HTR-8/SVneo (cell line): ENCODE measurements around the gene NTRK1.
A peak's percentile ranks its signal among the peaks of the same experiment; 100 is the strongest.

Experiments used
- DNase-seq: peaks from one replicate; pipeline ENCODE4 v3.0.0; 2011; ENCODE audit warnings: low spot score, mixed read lengths; ENCODE audit not compliant: insufficient read length
- FAIRE-seq: peaks from 2 replicates; lab custom pipeline; 2011; peaks lifted over from hg19 to GRCh38; lab: Jason Lieb, UNC

Gene NTRK1

DNA sequence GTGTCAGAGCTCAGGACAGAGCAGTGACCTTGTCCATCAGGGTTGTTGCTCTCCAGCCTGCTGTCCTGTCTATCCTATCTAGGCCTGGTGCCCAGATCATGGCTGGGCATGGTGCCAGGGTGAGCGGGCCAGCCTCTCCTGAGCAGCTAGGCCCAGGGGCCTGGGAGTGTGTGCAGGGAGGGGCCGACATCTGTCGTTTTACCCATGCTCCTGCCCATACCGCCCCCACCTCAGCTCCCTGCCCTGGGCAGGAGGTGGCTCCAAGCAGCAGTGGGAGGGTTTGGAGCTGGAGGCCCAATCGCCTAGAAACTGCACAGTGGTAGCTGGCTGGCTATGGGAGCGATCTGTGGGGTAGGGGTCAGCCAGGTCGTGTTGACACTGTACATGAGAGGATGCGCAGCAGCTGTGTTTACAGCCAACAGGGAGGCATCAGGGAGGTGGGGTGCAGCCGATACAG, 8.2 kb upstream of the NTRK1 start:
- DNase-seq (peak; percentile 37), FAIRE-seq (no peak)

DNA sequence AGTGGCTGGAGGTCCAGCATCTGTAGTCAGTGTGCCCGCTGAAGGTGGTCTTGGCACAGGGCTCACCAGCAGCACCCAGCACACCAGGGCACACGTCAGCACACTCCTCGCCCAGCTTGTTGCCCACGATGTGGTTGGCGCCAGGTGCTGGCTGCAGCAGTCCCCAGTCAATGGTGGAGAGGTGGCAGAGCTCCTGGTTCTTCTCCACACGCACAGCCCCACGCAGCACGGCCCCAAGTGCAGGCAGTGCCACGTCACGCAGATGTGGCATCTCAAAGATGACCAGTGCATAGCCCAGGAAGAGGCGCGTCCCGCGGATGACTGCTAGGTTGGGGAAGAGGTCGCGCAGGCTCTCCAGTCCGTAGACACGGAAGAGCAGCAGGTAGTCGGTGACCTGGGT, 6.9 kb upstream of the NTRK1 start:
- FAIRE-seq (no peak), DNase-seq (no peak)

DNA sequence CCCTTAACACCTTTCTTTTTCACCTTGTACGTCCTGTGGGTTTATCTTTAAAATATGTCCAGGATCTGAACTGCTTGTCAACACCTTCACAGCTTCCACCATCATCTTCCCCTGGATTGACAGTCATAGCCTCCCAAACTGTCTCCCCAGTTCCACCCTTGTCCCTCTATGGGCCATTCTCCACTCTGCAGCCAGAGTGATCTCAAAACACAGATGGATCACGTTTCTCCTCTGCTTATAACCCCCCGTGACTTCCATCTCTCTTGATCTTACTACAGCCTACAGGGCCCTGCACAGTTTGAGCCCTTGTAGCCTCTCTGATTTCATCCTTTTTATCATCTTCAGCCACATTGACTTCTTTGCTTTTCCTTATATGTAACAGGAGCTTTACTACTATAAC, 6.0 kb upstream of the NTRK1 start:
- FAIRE-seq (no peak), DNase-seq (no peak)

DNA sequence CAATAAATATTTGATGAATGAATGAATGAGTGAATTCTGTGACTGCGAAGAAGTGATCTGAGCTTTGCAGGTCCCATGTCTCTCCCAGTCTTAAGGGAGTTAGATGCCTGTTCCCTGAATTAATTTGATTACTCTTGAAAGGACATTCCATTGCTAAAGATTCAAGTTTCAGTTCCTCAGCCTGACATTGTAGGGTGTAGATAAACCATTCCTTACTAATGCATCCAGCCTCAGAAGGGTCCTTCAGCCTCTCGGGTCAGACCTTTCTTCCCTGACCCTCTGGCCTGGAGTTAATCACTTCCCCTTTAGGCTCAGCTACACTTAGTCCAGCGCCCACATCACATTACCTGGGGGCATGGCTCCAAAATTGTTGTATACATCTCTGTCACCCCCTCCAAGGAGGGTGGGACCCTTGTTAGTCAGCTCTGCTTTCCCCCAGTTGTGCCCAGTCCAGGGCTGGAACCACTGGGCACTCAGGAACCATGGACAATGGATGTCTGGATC, 4.3 kb upstream of the NTRK1 start:
- FAIRE-seq (no peak), DNase-seq (no peak)

DNA sequence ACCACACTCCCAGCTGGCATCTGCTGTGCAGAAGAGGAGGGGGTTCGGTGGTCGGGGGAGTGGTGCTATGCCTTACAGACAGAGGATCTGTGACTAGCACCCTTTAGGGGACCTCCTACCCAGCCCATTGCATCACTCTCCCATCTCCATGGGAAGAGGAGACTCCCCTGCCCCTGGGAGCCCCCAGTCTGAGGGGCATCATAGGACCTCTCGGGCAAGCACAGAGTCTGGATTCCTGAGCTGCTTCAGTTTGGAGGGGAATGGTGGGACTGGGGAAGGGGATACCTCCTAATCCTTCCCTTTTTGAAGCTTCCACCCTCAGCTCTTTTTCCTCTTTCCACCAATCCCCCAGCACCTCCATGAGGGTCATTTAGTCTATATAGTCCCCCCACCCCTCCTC, 3.1 kb upstream of the NTRK1 start:
- no peak for FAIRE-seq
- no peak for DNase-seq

DNA sequence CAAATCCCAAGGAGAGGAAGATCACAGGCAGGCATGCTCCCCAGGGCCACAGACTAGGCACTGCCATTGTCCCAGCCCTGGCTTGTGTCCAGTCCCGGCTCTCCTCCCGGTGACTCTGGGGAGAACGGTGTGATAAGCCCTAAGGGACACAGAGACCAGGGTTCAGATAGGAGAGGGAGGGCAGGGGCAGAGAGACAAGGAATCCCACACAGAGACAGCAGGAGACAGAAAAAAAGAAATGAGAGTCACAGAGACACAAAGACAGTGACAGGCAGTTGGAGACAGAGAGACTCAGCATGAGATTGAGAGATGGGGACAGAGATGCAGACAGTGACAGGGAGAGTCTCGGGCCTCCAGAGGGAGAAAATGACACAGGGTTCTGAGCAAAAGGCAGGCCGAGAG, 2.1 kb upstream of the NTRK1 start:
- DNase-seq = no peak

DNA sequence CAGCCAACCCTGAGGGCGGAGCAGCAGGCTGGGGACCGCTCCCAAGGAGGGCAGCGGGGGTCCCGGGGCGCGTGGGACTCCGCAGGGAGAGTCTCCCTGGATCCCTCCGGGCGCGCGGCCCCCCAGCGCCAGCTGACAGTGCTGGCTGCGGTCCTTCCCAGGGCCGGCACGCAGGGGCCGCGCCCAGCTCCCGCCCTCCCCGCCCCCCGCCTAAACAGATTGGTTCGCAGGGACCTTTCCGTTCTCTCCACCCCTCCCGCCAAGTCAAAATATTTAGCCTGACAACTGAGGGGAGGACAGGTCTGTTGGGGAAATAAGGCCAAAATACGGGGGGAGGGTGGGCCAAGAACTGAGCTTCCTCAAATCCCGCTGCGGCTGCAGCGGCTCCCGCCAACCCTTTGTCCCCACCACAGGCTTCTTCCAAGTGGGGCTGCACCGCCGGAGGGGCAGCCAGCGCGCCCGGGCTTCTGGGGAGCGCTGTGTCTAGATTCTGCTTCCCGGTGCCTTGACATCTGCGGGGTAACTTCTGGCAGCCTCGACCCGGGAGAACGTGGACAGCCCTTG, 1.6 kb upstream of the NTRK1 start, which contains the start of gene INSRR:
INSRR (minus strand) TSS at position 159 of the 564 bp plus-strand sequence. CDS start 496 bp downstream, outside the sequence.
- no peak for DNase-seq
- FAIRE-seq = no peak

More for the DNA sequence above, 2.1 kb upstream of the NTRK1 start:
- FAIRE-seq = no peak

DNA sequence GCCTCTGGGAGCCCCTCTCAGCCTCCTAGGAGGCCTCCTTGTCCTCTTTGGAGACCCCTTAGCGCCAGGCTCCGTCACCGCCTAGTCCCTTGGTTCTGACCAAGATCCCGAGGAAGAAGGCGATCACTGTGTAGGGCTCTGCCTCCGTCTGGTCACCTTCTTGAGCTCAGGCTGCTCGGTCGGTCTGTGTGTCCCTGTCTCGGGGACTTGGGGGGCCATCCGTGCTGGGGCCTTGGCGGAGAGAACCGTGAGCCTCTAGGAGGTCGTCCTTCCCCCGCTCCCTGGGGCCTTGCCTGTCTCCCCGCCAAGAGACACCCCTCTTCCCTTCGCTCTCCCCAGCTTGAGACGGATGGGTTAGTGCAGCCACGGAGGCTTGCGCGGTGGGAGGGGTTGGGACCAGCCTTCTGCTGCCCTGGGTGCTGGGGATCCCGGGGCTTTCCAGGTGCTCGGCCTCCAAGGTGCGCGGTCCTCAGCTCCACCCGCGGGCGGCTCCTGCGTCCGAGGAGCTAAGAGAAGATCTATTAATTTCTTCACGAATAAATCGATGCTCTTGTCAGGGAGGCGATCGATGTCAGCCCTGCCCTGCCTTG, 1.0 kb upstream of the NTRK1 start:
- DNase-seq = peak; percentile 9
- no peak for FAIRE-seq

DNA sequence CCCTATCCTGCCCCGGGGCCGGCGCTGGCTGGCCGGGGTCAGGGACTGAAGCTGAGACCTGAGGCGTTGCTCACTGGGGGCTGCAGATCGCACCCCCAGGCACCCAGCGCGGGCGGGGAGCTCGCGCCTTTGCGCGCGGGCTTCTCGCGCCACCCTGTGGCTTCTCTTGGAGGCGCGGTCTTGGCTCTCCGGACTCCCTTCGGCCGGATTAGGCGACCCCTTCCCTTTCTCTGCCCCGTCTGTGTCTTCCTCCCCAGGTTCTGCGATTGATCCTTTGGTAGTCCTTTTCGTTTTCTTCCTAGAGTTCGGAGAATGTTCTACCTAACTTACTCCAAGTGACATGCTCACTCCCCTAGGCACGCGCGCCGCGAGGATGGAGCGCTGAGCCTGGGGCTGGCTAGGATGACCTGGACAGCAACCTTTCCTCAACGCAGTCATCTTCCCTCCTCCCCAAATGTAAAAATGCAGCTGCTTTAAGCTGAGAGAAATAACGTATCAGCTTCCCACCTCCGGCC, 495 bp upstream of the NTRK1 start:
- DNase-seq = peak; percentile 76
- no peak for FAIRE-seq

GRCh38 chr1:156862584-156862983, 1.9 kb downstream of the NTRK1 start:
- FAIRE-seq (no peak), DNase-seq (no peak)

DNA sequence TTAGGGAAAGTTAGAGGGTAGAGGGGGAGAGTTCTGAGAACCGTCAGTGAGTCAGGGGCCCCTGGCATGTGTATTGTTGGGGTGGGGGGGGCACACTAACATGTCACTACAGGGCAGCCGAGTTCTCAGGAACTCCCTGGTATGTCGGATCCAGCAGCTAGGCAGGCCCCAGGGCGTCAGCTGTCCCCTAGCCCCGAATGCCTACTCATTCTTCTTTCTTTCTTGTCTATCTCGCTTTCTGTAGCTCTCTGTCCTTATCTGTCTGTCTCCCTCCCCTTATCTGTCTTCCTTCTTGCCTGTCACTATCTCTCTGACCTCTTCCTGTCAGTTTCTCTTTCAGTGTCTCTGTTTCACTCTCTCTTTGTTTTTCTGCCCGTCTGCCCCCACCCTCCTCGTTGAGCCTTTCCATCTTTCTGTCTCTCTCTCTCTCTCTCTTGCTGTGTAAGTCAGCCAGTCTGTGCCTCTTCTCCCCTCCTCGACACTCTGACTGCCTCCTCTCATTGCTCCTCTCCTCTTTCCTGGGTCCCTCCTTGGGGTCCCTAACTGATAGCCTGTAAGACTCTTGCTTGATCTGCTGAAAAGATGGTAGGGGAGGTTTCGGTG, 2.4 kb downstream of the NTRK1 start:
- DNase-seq (no peak), FAIRE-seq (no peak)

DNA sequence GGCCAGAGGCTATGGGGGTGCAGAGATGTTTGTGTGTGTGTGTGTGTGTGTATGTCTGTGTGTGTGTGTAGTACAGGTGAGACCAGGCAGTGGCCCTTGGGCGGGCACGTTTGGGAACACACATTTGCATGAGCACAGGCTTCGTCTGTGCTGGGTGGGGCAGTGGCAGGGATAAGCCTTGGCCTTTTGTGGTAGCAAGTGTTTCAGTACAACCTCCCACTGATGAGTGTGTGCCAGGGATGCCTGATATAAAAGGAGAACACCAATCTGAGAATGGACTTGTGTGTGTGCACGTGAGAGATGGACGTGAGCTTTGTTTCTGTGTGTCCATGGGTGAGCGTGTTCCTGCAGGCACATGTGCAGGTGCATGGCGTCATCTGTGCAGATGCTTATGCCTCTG, 3.0 kb downstream of the NTRK1 start:
- FAIRE-seq = no peak
- DNase-seq = no peak

DNA sequence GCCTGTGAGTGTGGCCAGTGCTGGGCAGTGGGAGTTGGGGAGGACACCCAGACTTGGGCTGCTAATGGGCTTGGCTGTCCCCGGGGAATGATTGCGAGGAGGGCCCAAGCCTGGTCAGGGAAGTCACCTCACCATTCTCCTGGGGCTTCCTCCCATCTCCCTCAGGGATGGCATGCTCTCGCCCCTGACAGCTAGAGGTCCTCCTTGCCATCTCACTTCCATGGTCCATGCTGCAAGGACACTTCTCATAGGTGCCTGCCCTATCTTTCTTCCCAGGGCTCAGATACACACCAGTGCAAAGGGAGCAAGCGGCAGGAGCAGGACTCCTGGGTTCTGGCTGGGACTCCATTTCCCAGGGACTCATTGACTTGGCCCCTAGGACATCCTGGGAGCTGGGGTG, 4.1 kb downstream of the NTRK1 start:
- no peak for FAIRE-seq

DNA sequence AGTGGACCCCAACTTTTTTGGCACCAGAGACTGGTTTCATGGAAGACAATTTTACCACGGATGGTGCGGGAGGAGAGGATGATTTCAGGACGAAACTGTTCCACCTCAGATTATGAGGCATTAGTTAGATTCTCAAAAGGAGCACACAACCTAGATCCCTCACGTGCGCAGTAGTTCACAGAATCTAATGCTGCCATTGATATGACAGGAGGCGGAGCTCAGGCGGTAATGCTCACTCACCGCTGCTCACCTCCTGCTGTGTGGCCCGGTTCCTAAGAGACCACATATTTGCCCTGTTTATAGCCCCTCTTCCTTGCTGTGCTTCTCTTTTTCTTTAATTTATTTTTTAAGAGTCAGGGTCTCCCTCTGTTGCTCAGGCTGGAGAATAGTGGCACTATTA, 4.6 kb downstream of the NTRK1 start:
- FAIRE-seq (no peak), DNase-seq (no peak)

More for the DNA sequence above, 4.1 kb downstream of the NTRK1 start:
- no peak for DNase-seq

DNA sequence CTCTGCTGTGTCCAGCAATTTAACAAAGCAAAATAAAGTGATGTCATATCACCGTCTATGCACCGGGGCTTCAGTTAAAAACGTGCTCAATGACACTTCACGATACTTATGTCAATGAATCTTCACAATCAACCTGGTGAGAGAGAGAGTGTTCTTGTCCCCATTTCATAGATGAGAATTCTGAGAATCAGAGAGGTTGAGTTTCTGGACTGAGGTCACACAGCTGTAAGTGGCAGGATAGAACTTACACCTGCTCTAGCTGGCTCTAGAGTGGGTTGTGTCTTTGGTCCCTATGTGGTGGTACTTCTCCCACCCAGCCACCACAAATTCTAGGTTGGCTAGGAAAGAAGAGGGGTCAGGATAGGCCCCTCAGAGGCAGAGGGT, 5.2 kb downstream of the NTRK1 start:
- DNase-seq (no peak), FAIRE-seq (no peak)

DNA sequence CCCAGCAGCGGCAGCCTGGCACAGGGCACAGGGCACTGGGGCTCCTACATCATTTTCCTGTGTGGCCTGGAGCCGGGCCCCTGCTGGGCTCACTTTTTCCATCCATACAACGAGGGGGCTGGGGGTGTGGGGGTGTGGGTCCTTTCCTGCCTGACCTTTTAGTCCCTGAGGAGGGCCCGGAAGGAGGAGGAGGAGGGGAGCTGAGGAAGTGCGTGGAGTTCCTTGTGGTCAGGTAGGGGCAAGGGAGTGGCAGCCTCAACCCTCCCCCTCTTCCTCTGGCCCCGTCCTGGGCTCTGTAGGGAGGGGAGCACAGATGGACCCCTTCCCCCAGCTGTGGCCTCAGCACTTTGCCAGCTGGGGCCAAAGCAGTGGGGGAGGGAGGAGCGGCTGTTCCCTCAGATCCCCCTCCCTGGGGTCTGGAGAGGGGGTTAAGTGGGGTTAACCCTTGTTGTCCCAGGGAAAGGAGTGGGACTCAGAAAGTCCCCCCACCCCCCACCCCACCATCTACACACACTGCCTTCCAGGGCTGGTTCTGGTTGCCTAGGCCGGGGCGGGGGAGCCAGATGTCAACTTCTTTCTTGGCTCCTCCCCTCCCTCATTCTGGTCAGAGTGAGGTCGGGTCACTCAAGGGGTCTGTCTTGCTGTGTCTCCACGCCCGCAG, 5.7 kb downstream of the NTRK1 start:
- no peak for FAIRE-seq
- DNase-seq = no peak

DNA sequence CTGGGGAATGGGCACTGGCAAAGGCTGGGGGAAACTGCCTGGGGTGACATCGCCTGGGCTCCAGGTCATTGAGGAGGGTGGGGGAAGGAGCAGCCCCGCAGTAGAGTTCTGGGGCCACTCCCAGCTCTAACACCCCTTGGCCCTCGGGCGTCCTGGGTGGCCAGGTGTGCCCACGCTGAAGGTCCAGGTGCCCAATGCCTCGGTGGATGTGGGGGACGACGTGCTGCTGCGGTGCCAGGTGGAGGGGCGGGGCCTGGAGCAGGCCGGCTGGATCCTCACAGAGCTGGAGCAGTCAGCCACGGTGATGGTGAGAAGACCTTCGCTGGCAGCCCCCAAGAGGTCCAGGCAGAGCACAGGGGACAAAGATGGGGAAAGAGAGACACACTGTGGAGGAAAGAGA, 7.7 kb downstream of the NTRK1 start:
- FAIRE-seq = no peak
- DNase-seq = no peak

DNA sequence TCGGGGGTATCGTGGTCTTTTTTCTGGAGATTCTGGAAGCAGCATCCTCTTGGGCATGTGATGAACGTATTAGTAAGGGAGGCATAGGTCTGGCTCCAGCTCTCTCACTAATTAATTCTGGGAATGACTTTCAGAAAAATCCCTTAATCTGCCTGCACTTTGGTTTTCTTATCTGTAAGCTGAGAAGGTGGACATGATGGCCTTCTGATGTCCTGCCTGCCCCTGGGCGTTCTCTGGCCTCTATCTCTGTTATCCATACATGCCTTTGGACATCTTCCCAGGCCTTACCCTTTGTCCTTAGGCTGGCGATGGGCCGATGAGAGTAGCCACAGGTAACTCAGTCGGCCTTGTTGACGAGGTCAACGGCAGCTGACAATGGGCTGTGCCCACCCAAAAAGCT, 8.8 kb downstream of the NTRK1 start:
- DNase-seq (no peak), FAIRE-seq (no peak)

DNA sequence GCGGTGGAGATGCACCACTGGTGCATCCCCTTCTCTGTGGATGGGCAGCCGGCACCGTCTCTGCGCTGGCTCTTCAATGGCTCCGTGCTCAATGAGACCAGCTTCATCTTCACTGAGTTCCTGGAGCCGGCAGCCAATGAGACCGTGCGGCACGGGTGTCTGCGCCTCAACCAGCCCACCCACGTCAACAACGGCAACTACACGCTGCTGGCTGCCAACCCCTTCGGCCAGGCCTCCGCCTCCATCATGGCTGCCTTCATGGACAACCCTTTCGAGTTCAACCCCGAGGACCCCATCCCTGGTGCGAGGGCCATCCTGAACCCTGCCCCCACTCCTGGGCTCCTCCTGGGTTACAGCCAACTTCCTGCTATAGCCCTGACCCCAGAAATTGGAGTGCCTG, 13.0 kb downstream of the NTRK1 start:
- no peak for FAIRE-seq

DNA sequence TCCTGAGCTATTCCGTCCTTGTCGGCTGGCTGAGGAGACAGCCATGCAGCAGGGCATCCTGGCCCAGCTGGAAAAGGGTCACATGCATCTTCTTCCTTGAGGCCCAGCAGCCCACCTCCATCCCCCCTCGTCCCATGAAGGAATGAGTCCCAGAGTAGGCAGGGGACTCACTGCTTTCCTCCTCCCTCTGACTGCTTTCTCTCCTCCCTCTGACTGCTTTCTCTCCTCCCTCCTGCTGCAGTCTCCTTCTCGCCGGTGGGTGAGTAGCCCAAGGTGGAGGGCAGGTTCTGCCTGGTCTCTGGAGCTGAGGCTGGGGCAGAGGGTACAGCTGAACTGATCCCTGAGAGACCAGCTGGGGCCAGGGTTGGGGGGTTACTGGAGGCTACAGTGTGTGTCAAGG, 13.5 kb downstream of the NTRK1 start:
- no peak for FAIRE-seq
- DNase-seq = no peak

More for the DNA sequence above, 13.0 kb downstream of the NTRK1 start:
- no peak for DNase-seq
